NCI-H1048 (cell line): Measurements from ENCODE around the gene DPEP3.
"Not testable (repeated sequence)": the region's sequence is repeated elsewhere in the genome, so short reads cannot be mapped to it uniquely, and the experiment has no call there.

ENCODE experiments used
- DNase-seq: peaks from one replicate; lab custom pipeline; 2025; lab: John Stamatoyannopoulos, UW

DPEP3 gene

DNA sequence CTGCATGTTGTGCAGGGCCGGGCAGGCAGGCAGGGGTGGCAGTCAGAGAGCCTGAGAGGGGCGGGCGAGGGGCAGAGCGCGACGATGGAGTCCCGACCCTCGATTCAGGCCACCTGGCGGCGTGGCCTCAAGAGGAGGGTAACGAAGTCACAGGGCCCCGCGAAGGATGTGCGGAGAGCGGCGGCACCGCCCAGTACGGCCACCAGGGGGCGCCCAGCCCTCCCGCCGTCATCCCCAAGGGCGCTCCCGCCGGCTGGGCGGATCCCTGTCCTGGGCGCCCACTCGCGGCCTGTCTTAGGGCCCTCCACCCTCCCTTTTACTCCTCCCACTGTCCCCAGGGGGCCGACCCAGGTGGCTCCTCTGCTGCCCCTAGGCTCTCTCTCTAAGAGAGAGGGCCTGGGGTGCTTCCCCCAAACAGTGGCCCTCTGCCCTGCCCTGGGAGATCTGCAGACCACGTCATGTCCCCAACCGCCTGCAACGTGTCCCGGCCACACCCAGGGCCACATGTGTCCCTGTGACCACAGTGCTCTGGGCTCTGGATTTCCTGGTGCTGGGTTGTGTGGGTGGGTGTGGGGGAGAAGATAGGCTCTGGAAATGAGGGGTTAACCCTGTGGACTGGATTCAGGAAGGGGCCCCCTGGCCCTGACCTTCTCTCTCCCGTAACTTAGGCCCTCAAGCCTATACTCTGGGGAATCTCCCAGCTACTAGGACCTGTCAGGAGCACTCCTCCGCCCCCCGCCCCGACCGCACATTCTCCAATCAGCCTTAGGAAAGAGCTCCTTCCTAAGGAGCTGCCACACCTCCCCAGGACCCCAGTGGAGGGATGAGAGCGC, 13.1 kb upstream of the DPEP3 start:
- DNase-seq: no peak

DNA sequence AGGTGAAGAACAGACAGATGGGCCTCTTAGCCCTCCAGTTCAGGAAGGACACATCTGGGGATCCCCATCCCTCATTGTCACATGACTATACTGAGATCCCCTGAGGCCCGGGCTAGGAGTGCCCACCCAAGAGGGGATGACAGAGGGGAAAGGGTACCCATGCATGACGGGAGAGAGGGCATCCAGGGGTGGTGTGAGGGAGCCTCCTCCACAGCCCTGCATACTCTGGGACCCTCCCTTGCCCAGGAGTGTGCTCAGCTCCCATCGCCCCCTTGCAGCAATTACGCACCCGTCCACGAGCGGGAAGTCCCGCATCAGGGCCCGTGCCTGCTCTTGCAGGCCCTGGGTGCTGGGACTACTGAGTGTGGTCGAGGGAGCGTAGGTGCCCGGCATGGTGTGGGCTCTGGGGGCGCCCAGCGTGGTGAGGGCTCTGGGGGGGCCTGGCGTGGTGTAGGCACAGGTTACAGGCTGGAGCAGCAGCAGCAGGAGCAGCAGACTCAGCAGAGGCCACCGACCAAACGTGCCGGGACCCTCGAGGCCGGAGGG, 12.4 kb upstream of the DPEP3 start:
- no peak for DNase-seq

DNA sequence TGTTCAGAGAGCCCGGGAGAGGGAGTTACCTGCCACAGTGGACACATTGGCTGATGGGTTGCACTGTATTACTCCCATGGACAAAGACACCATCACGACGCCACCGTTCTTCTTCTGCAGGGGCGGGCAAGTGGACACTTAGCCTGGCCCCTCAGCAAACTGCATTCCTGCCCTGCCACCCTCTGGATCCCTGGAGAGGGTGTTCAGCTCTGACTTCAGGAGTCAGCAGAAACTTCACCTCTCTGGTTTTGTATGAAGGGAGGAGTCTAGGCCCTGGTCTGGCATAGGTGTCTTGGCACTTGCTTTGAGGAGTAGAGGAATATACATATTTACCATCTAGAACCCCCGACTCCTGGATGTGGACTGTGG, 9.7 kb upstream of the DPEP3 start:
- DNase-seq: no peak

DNA sequence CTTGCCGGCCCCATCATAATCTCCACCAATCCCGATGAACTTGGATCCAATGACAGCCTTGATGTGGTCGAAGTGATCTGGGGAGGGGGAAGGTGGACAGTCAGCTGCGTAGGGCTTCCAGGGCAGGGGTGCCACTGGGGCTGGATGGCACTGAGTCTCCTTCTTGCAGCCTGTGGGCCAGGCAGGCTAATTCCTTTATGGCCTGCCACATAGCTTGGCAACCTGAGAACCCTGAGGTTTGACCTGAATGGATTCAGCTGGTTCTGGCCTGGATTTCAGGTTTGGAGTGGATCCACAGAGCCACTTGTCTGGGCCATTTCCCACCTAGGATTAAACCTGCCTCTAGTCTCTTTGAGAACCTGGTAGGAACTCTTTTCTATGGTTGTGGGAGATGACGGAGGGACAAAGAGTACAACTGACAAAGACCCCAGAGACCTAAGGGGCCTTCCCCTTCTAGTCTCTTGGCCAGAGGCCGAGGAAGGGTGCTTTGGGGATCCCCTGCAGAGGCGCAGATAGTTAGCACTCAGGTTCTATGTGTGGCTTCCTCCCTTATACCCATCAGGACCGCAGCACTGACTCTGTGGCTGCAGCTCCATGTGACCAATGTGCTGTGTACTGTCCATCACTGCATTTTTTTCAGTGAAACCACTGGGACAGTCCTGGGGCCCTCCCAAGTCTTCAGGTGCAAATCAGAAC, 9.2 kb upstream of the DPEP3 start:
- no peak for DNase-seq

DNA sequence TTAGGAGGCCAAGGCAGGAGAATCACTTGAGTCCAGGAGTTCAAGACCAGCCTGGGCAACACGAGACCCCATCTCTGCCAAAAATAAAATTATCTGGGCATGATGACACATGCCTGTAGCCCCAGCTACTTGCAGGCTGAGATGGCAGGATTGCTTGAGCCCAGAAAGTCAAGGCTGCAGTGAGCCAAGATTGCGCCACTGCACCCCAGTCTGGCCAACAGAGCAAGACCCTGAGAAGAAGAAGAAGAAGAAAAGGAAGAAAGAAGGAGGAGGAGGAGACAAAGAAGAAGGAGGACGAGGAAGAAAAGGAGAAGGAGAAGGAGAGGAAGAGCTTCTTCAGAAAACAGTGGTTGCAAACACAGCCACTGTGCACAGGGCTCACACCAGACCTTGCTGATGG, 8.4 kb upstream of the DPEP3 start:
- no peak for DNase-seq

DNA sequence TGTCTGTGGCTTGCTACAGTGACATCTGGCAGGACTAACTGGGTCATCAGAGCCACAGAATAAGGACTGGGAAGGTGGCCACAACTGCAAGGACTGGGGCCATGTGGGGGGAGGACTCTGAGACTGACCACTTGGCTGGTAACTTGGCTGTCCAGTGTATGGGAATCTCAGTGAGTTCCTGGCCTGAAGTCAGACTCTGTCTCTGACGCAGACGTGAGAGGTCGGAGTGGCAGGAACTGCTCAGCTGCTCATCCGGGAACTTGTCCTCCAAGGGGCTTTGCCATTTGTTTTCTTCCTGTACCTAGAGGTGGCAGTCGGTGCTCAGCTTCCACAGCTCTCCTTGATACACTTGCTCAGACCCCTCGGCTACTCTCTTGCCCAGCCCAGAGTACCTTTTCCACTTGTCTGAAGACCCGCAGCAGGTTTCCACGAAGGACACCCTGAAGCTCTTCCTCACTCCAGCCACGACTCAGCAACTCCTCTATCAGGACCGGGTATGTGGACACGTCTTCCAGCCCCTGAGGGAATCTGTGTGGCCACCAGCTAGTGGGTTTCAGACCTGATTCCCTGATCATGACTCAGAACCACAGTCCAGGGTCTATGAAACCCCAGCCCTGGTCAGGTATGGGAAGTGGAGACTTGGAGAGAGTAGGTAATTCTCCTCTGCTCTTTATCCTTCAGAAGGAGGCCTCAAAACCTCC, 7.3 kb upstream of the DPEP3 start:
- no peak for DNase-seq

DNA sequence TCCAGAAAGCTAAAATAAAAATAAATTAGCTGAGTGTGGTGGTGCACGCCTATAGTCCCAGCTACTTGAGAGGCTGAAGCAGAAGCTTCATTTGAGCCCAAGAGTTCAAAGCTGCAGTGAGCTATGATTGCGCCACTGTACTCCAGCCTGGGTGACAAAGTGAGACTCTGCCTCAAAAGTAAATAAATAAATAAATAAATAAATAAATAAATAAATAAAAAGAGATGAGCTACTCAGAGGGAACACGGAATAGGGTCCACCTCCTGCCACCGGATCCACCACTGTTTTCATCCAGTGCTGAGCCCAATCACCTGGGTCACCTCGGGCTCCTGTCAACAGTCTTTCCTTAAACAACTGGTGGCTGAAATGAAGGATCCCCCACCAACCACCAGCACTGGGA, 6.7 kb upstream of the DPEP3 start:
- DNase-seq: no peak

DNA sequence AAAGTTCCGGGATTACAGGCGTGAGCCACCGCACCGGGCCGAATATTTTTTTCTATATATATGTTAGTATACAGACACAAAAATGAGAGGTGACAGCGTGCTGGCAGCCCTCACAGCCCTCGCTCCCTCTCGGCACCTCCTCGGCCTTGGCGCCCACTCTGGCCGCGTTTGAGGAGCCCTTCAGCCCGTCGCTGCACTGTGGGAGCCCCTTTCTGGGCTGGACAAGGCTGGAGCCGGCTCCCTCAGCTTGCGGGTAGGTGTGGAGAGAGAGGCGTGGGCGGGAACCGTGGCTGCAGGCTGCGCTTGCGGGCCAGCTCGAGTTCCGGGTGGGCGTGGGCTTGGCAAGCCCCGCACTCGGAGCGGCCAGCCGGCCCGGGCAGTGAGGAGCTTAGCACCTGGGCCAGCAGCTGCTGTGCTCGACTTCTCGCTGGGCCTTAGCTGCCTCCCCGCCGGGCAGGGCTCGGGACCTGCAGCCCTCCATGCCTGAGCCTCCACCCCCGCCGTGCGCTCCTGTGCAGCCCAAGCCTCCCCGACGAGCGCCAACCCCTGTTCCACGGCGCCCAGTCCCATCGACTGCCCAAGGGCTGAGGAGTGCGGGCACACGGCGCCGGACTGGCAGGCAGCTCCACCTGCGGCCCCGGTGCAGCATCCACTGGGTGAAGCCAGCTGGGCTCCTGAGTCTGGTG, 1.9 kb upstream of the DPEP3 start:
- DNase-seq: no peak

DNA sequence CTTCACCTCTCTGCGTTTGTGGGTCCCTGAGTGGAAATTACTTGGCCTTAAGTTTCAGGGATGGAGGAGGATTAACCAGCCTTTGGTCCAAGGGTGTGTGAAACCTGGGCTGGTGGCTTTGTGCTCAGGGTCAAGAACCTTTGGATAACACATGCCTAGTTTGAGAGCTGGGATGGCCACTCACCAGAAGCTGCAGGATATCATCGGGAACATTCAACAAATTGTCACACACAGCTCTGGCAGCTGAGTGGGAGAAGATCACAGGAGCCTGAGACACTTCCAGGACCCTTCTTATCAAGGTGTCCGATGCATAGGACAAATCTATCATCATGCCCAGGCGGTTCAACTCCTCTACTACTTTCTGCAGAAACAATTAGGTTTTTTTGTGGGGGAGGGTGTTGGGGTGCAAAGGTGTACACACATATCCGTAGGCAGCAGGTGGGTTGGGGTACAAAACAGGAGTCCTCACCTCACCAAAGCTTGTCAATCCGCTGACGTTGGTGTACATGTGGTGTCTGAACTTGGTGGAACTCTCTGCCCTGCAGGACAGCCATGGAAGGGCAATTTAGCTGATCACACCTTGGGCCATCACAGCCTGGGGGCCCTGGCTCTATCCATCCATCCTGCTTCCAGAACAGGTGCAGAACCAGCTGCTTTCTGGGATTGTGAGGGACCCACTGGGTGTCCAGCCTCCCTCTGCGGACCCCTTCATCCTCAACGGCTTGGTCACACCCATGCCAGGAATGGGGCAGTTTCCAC, 2.7 kb downstream of the DPEP3 start:
- no peak for DNase-seq

DNA sequence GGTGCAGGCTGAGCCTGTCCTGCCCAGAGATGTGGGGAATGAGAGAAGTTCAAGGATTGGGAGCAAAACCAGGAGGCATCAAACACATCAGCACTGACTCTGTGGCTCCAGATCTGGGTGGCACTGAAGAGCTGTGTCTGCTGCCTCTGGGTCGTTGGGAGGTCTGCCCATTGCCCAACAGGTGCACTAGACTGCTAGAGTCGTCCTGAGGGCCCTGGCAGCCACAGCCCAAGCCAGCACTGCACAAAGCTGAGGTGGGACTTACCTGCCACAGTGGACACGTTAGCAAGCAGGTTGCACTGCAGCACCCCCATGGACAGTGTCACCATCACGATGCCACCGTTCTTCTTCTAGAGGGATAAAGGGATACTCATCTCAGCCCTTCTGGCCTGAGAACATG, 3.3 kb downstream of the DPEP3 start:
- no peak for DNase-seq

DNA sequence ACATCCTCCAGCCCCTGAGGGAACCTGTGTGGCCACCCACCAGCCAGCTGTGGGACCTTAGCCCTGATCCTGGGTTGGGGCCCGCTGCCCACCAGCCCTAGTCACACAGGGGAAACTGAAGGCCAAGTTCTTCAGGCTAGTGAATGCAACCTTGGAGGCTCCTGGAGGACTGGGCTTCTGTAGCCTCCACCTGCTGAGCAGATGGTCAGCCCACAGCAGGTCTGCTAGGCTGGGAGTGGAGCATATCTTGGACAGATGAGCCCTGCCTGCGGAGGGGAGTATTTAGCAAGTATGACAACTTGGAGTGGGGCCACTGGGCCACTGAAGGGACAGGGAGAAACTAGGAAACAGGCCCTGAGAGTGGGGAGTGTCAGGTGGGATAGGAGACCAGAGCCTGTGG, 4.1 kb downstream of the DPEP3 start:
- DNase-seq: no peak

DNA sequence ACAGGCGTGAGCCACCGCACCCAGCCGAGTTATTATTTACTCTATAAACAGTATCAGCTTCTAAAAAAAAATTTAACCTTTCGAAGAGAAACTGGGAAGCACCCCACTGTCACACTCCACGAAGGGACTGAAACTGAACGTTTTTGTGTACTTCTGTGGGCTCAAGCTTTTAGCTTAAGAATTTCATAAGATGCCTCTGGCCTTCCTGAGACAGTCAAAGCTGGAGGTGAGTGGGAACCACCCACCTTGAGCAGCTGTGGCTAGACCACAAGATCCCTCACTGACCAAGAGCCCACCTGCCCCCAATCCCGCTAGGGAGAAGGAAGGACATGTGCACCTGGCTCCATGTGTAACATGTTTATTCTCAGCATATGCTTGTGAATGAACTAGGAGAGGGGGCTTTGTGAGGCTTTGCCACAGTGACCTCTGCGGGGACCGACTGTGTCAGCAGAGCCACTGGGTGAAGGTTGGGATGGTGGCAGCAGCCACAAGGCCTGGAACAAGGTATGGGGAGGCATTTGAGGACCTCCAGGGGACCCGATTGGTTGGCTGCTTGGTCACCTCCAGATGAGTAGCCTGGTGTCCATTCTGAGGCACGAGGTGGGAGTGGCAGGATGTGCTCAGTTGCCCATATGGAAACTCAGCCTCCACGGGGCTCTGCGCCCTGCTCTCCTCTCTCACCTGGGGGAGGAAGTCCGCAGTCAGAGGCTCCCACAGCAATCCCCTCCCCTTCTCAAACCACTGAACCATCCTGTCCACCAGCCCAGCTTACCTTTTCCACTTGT, 4.8 kb downstream of the DPEP3 start:
- DNase-seq: no peak

DNA sequence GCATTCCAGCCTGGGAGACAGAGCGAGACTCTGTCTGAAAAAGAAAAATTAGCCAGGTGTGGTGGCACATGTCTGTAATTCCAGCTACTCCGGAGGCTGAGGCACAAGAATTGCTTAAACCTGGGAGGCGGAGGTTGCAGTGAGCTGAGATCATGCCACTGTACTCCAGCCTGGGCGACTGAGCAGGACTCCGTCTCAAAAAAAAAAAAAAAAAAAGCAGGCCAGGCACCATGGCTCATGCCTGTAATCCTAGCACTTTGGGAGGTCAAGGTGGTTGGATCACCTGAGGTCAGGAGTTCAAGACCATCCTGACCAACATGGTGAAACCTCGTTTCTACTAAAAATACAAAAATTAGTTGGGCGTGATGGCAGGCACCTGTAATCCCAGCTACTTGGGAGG, 8.0 kb downstream of the DPEP3 start:
- not testable (repeated sequence) for DNase-seq

DNA sequence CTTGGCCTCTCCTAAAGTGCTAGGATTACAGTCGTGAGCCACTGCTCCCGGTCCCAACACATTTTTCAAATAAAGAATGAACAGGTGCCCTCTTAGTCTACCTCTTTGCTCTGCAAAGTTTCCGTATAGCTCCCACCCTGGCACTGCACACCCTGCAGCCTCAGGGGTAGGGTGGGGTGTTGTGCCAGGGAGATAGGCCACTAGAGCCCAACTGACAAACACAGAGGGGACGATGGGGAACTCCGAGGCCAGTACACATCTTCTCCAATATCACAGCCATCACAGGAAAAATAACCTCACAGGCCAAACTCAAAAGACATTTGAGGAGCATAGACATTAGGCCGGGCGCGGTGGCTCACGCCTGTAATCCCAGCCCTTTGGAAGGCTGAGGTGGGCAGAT, 9.2 kb downstream of the DPEP3 start:
- DNase-seq: no peak

DNA sequence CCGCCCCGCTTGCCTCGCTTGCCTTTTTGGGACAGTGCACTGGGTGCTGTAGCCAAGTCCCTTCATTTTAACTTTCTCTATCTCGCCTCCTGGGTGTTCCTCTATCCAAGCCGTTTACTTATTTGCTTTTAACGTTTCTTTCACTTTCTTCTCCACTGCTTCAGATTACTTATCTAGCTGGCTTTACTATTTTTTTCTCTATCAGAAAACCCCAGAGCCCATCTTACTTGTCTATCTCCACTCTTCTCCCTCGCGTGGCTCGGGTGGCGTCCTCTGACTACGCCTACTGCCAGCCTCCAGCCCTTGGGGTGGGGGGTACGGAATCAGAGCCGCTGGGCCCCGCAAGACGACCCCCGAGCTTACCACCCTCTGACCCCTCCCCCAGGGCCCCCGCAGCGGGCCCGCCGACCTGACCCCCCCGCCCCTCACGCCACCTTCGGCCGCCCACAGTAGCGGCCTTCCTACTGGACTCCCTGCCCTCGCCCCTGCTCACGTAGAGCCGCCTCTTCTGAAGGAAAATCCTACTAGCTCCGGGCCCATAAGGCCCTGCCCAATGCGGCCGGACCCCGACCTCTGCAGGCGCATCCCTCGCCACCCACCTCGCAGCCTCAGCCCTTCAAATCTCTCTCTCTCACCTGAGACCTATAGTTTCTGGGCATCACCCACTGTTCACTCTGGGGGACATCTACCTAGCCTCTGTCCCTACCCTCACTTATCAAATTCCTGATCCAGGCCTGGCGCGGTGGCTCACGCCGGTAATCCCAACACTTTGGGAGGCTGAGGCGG, 10.9 kb downstream of the DPEP3 start:
- no peak for DNase-seq

DNA sequence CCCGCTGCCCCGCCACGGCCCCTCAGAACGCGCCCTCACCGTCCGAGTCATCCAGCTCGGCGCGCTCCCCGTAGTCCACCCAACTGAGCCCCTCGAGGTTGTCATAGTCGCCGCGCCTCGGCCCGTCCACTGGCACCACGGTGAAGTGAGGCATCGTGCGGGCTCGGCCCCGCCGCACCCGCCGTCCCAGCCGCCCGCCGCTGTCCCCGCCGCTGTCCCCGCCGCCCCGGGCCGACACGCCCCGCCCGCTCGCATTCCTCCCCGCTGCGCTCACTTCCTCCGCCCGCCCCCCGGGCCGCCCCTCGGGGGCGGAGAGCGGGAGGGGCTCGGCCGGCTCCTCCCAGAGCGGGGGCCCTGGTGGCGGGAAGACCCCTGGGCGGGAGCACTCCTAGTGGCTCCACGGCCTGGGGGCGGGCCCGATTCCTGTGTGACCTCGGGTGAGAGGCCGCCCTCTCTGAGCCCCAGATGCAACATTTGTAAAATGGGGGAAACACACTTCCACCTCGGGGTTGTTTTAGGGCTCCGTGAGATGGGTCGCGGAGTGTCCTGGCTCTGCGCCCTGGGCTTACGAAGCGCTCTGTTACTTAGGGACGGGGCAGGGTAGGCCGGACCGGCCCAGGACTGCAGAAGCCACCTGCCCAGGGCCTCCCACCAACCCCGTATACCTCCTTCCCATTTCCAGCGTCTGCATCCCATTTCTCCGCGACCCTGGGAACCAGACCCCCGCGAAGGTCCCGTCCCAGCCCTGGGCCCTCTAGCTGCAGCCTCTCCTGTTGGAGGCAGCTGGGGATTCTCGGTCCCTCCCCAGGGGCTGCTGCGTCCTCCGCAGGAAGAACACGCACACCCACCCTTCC, 11.7 kb downstream of the DPEP3 start, which contains the start of gene SLC12A4:
SLC12A4 (minus strand) TSS at position 238 of the 854 bp plus-strand sequence; CDS start at position 154, 84 bp downstream.
- DNase-seq: no peak

DNA sequence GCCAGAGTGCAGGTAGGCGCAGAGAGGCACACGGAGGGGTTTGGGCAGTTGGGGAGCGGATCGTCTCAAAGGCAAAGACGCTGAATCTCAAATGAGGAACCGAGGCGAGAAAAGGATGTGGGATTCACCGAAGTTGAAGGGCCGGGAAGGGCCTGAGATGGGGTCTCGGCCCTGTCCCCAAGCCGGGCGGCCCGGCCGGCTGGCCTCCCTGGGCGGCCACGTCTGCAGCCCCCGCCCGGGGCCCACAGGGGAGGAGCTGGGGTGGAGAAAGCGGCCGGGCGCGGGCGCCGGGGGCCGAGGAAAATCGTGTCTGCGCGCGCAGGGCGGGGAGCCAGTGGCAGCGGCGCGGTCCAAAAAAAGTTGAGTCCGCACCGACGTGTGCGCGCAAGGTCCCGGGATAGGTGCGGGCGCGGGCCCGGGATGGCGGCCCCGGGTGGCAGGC, 12.3 kb downstream of the DPEP3 start:
- DNase-seq: no peak

DNA sequence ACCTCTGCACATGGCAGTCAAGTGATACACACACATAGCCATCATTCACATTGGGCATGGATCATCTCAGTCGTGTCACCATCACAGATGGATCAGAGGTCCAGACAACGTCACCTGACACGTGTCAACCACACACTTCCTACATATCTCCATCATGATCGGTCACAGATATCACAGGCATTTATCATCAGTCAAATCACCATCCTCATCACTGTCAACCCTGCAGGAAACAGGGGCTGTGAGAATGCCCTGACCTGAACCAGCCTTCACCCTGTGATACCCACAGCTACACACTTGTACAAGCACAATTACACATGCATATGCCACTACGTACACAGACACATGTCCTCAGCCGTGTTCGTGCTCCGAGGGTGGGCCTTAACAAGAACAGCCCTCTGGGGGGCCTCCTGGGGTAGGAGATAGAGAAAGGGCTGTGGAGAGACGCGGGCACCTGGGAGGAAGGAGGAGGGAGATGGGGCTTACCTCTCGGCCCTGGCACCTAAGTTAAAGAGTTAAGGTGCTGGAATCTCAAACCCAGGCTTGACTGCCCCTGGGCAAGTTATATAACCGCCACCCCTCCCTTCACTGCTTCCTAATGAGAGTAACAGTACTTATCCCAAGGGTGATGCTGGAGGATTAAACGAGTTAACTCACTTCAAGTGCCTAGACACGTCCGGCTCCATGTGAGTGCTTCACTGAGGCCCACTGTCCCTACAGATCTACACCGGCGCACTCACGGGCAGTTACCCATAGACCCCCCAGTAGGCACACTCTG, 12.9 kb downstream of the DPEP3 start:
- no peak for DNase-seq
